Aorta (tissue), 5 donors: Measurements from ENCODE around the gene PSMC5. TPM values are rescaled to one million over a fixed set of nuclear protein-coding genes. Genes with fewer than 3 reads are reported as not detected.
"Not testable (repeated sequence)": the region's sequence is repeated elsewhere in the genome, so short reads cannot be mapped to it uniquely, and the experiment has no call there.

ENCODE experiments used
- ATAC-seq: fragments of 200-7000 bp; cut with Tn5 transposase; one replicate; pipeline ENCODE4 v1.9.1; 2022; ENCODE audit warnings: moderate library complexity; ENCODE audit not compliant: low FRiP score
- DNase-seq, 2 donors: peaks; one replicate each; pipeline ENCODE4 v3.0.0-alpha.2; 2020
- H3K27ac ChIP-seq, 2 donors: one replicate each; pipeline ENCODE4 v1.5.1; 2013; ENCODE audit warnings: low read length in 2 of 2, mild to moderate bottlenecking in 2 of 2, moderate library complexity in 2 of 2, control low read depth in 1 of 2, inconsistent platforms in 1 of 2, low read depth in 1 of 2
- H3K27me3 ChIP-seq, 2 donors: one replicate each; pipeline ENCODE4 v1.6.1; 2013; ENCODE audit warnings: control low read depth in 1 of 2, low read length in 1 of 2, mild to moderate bottlenecking in 1 of 2, moderate library complexity in 1 of 2; ENCODE audit not compliant: insufficient read depth in 2 of 2, control insufficient read depth in 1 of 2
- H3K36me3 ChIP-seq, 2 donors: one replicate each; pipeline ENCODE4 v1.6.1; 2013; ENCODE audit warnings: control low read depth in 1 of 2, low read length in 1 of 2, mild to moderate bottlenecking in 1 of 2; ENCODE audit not compliant: insufficient read depth in 2 of 2, control insufficient read depth in 1 of 2
- H3K4me1 ChIP-seq, 2 donors: one replicate each; pipeline ENCODE4 v1.6.1; 2013; ENCODE audit warnings: low read length in 2 of 2, control low read depth in 1 of 2, mild to moderate bottlenecking in 1 of 2, moderate library complexity in 1 of 2; ENCODE audit not compliant: insufficient read depth in 2 of 2, control insufficient read depth in 1 of 2
- H3K4me3 ChIP-seq, 2 donors: one replicate each; pipeline ENCODE4 v1.5.1; 2013; ENCODE audit warnings: low read length in 2 of 2, control low read depth in 1 of 2, mild to moderate bottlenecking in 1 of 2
- H3K9me3 ChIP-seq: one replicate; pipeline ENCODE4 v1.6.1; 2013; ENCODE audit warnings: mild to moderate bottlenecking, low read length; ENCODE audit not compliant: control insufficient read depth
- WGBS, 2 donors: extraction: QIAGEN DNeasy Blood & Tissue Kit; methylation state at CpG; one replicate each; pipeline ENCODE4 v1.1.7; 2013; 5-methylcytosine and 5-hydroxymethylcytosine counted together
- intact Hi-C, 2 donors: fragments of 100-400 bp; cut with DNase I; formaldehyde crosslinking; loops; one replicate each; pipeline versions ENCODE4 v1.14.2 to v1.15.0; 2022
- polyA plus RNA-seq, 2 donors: library from polyadenylated mRNA; stranded (reverse); fragments of 200-250 nt; gene quantifications; one replicate each; pipeline ENCODE4 v1.2.3, GENCODE V29; 2013
- total RNA-seq, 2 donors: library from RNA; stranded (reverse); fragmentation: NEBNext Ultra II Directional; extraction: Animal tissue kit (Norgen Biotek cat#: 25700); gene quantifications; one replicate each; pipeline ENCODE4 v1.2.1, GENCODE V29; 2021
- donor health status: healthy with polysubstance abuse.
- donor health status: Bipolar disorder and iron deficiency.
- donor health status: DM: no; HTN: no; CAD: no.
- donor health status: DM: no; HTN: no; CAD: no.
- donor health status: DM: yes; HTN: yes; CAD: no.

PSMC5 gene
- total and polyA plus RNA-seq, 4 donors: 81.1 to 208 (median 118) TPM

DNA sequence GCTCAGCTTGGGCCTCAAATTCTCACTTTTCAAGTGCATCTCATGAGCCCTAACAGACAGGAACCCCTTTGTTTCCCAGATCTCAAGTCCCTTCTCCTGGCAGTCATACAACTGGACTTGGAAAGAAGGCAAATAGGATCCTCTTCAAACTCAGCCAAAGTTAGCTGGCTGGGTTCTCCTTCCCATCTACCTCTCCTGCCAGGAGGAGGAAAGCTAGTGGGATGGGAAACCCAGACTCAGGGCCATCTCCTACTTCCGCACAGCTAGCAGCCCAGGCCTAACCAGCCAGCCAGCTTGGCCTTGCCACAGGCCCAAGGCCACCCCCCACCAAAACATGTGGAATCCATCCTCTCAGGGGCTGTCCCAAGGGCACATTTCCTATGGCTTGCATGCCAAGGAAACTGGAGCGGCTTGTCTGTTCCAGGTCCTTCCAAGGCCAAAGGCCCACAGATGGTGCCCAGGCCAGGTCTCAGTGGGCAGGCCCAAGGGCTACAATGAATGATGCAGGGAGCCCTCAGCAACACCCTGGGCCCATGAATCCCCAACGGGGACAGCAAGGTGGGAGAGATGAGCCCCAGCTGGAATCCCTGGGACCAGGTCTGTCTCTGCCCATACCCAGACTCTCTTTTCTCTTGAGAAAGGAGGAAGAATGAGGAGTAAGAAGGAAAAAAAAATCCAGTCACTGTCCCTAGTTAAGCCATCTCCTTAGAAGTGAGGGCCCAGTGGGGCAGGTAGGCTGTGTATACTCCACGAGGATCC, 13.5 kb downstream of the PSMC5 start:
- no peak overlapping the region for H3K4me3 ChIP-seq
- no peaks in the 10 kb centered on the region for H3K9me3 ChIP-seq
- no peaks in the 10 kb centered on the region for H3K27me3 ChIP-seq
- no peaks in the 10 kb centered on the region for H3K36me3 ChIP-seq
- DNase-seq (peak in 1 of 2 donors; percentile 63), ATAC-seq (no peak)
- intact Hi-C loops: loop anchor here in 1 of 2 donors (5.0 kb wide), 1 partner anchor 68 kb away; the partner anchor contains the start of genes CCDC47 and DDX42
- WGBS, 2 donors: 30 to 37% methylated on average over 4 of the region's 4 CpGs
- peaks cover 2 to 4% of the 10 kb centered on the region in 2 donors for H3K4me1 ChIP-seq
- peak overlapping the region in 1 of 2 donors; percentile 64 for H3K27ac ChIP-seq

GRCh38 chr17:63841350-63842172, 14.3 kb downstream of the PSMC5 start:
- Histone ChIP-seq H3K27me3 (no peaks in the 10 kb centered on the region), H3K9me3 (no peaks in the 10 kb centered on the region), H3K27ac (peak overlapping the region in 1 of 2 donors; percentile 64), H3K4me1 (peaks cover 2 to 4% of the 10 kb centered on the region in 2 donors), H3K4me3 (peak overlapping the region; percentile 75), H3K36me3 (no peaks in the 10 kb centered on the region)
- ATAC-seq: peak; percentile 2
- 1% methylated on average over 26 of the region's 26 CpGs for WGBS, 2 donors
- intact Hi-C loops: loop anchor here in 1 of 2 donors (5.0 kb wide), 1 partner anchor 69 kb away; the partner anchor contains the start of genes CCDC47 and DDX42
- peak; percentile 73 to 82 for DNase-seq

GRCh38 chr17:63842173-63842539, 14.9 kb downstream of the PSMC5 start:
- ATAC-seq (no peak), DNase-seq (peak; percentile 72 to 84)
- no peaks in the 10 kb centered on the region for H3K9me3 ChIP-seq
- H3K36me3 ChIP-seq: no peaks in the 10 kb centered on the region
- intact Hi-C loops: loop anchor here in 1 of 2 donors (5.0 kb wide), 1 partner anchor 70 kb away; the partner anchor contains the start of genes CCDC47 and DDX42
- WGBS, 2 donors: 0% methylated on average over 36 of the region's 36 CpGs
- H3K27me3 ChIP-seq: no peaks in the 10 kb centered on the region
- peak overlapping the region; percentile 75 for H3K4me3 ChIP-seq
- peaks cover 2 to 4% of the 10 kb centered on the region in 2 donors for H3K4me1 ChIP-seq
- H3K27ac ChIP-seq: peak overlapping the region; percentile 40 to 64

GRCh38 chr17:63842540-63843386, 15.5 kb downstream of the PSMC5 start, which contains the start of gene SMARCD2:
SMARCD2 (minus strand) TSS chr17:63842685; CDS start chr17:63842674, 11 bp downstream.
- peak; percentile 99 to 100 for DNase-seq
- Histone ChIP-seq H3K4me1 (peaks cover 2 to 4% of the 10 kb centered on the region in 2 donors), H3K4me3 (peak within 1 kb of the TSS; percentile 75), H3K36me3 (no peaks in the 10 kb centered on the region), H3K27ac (peak within 1 kb of the TSS; percentile 40 to 64), H3K27me3 (no peaks in the 10 kb centered on the region), H3K9me3 (no peaks in the 10 kb centered on the region)
- 0 to 1% methylated on average over 91 to 92 of the region's 92 CpGs for WGBS, 2 donors
- intact Hi-C loops: loop anchor here in 1 of 2 donors (5.0 kb wide), 1 partner anchor 70 kb away; the partner anchor contains the start of genes CCDC47 and DDX42
- peak; percentile 96 for ATAC-seq

- H3K4me1 ChIP-seq, H3K27me3 ChIP-seq, H3K36me3 ChIP-seq, ATAC-seq, H3K9me3 ChIP-seq: not testable (repeated sequence)
- peak; percentile 77 to 81 for DNase-seq
- WGBS, 2 donors: 0 to 1% methylated on average over 19 of the region's 19 CpGs
- Histone ChIP-seq H3K4me3 (peak overlapping the region in 1 of 2 donors; percentile 4), H3K27ac (peak overlapping the region in 1 of 2 donors; percentile 64)
- intact Hi-C loops: loop anchor here in 1 of 2 donors (5.0 kb wide), 1 partner anchor 71 kb away; the partner anchor contains the start of genes CCDC47 and DDX42
Measured at GRCh38 chr17:63843387-63843888, 16.2 kb downstream of the PSMC5 start.

- ATAC-seq (no peak), DNase-seq (no peak)
- 48 to 52% methylated on average over 9 of the region's 9 CpGs for WGBS, 2 donors
- Histone ChIP-seq H3K4me3 (no peak overlapping the region), H3K27me3 (no peaks in the 10 kb centered on the region), H3K4me1 (peaks cover 2 to 4% of the 10 kb centered on the region in 2 donors), H3K27ac (peak overlapping the region in 1 of 2 donors; percentile 59), H3K9me3 (no peaks in the 10 kb centered on the region), H3K36me3 (no peaks in the 10 kb centered on the region)
- intact Hi-C loops: loop anchor here in 1 of 2 donors (5.0 kb wide), 1 partner anchor 72 kb away; the partner anchor contains the start of genes CCDC47 and DDX42
Measured at GRCh38 chr17:63843910-63844677, 16.9 kb downstream of the PSMC5 start.

DNA sequence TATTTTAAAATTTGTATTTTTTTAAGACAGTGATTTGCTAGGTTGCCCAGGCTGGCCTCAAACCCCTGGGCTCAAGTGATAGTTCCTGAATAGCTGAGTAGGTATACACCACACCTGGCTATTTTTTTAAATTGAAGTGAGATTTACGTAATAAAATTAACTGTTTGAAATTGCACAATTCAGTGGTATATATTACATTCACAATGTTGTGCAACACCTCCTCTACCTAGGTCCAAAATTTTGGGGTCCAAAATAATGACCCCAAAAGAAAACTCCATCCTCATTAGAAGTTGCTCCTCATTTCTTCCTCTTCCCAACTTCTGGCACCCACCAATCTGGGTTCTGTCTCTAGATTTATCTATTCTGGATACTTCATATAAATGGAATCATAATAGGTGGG, 18.3 kb downstream of the PSMC5 start:
- ATAC-seq (no peak), DNase-seq (no peak)
- no peaks in the 10 kb centered on the region for H3K36me3 ChIP-seq
- intact Hi-C loops: loop anchor here in 1 of 2 donors (5.0 kb wide), 1 partner anchor 287 kb away; the partner anchor contains the start of gene ERN1
- H3K4me3 ChIP-seq: no peak overlapping the region
- no peak overlapping the region for H3K27ac ChIP-seq
- H3K9me3 ChIP-seq: no peaks in the 10 kb centered on the region
- H3K27me3 ChIP-seq: no peaks in the 10 kb centered on the region
- 92 to 94% methylated on average over 1 of the region's 1 CpG for WGBS, 2 donors
- H3K4me1 ChIP-seq: peaks cover 2% of the 10 kb centered on the region in 2 donors
